ENCODE data around the gene STPG1.

STPG1 gene

GRCh38 chr1:24315391-24315790 lies 98.2 kb downstream of the STPG1 start:
- Histone ChIP-seq H3K4me3 (ENCODE audit: insufficient read depth, low read length, poor library complexity, severe bottlenecking) (no peak overlapping the region), H3K27me3 (ENCODE audit: low read length) (no peaks in the 10 kb centered on the region), H3K9me3 (ENCODE audit: insufficient read depth, low read length) (no peaks in the 10 kb centered on the region), H4K20me1 (ENCODE audit: low read depth, low read length) (no peaks in the 10 kb centered on the region), H3K27ac (ENCODE audit: low read depth, low read length) (no peak overlapping the region), H2AFZ (ENCODE audit: low read depth, low read length, severe bottlenecking) (no peak overlapping the region), H3K9ac (ENCODE audit: low read length) (no peak overlapping the region), H3K4me2 (ENCODE audit: low read depth, low read length, poor library complexity, severe bottlenecking) (no peak overlapping the region), H3K79me2 (ENCODE audit: insufficient read depth, low read length) (no peaks in the 10 kb centered on the region), H3K36me3 (ENCODE audit: low read length) (no peaks in the 10 kb centered on the region), H3F3A (ENCODE audit: insufficient read depth) (no peaks in the 10 kb centered on the region), H3K9me2 (replicated peaks; ENCODE audit: insufficient read depth, low read length) (no peaks in the 10 kb centered on the region)
- TF ChIP-seq CTCF (IDR thresholded peaks at IDR 0.05; ENCODE audit: insufficient read depth, low read length, poor library complexity, severe bottlenecking): no peak
- TF ChIP-seq EZH2phosphoT487 (conservative IDR thresholded peaks at IDR 0.05; ENCODE audit: low read length): no peak

GRCh38 chr1:24311741-24312140 lies 101.8 kb downstream of the STPG1 start:
- Histone ChIP-seq H3K9me2 (replicated peaks; ENCODE audit: insufficient read depth, low read length) (no peaks in the 10 kb centered on the region), H4K20me1 (ENCODE audit: low read depth, low read length) (no peaks in the 10 kb centered on the region), H3K4me2 (ENCODE audit: low read depth, low read length, poor library complexity, severe bottlenecking) (no peak overlapping the region), H2AFZ (ENCODE audit: low read depth, low read length, severe bottlenecking) (no peak overlapping the region), H3F3A (ENCODE audit: insufficient read depth) (no peaks in the 10 kb centered on the region), H3K79me2 (ENCODE audit: insufficient read depth, low read length) (no peaks in the 10 kb centered on the region), H3K4me3 (ENCODE audit: insufficient read depth, low read length, poor library complexity, severe bottlenecking) (no peak overlapping the region), H3K27ac (ENCODE audit: low read depth, low read length) (no peak overlapping the region), H3K27me3 (ENCODE audit: low read length) (no peaks in the 10 kb centered on the region), H3K9me3 (ENCODE audit: insufficient read depth, low read length) (no peaks in the 10 kb centered on the region), H3K9ac (ENCODE audit: low read length) (no peak overlapping the region), H3K36me3 (ENCODE audit: low read length) (no peaks in the 10 kb centered on the region)
- TF ChIP-seq CTCF (IDR thresholded peaks at IDR 0.05; ENCODE audit: insufficient read depth, low read length, poor library complexity, severe bottlenecking): no peak
- no peak for TF ChIP-seq EZH2phosphoT487 (conservative IDR thresholded peaks at IDR 0.05; ENCODE audit: low read length)

- no peaks in the 10 kb centered on the region for H3K9me2 ChIP-seq (replicated peaks; ENCODE audit: insufficient read depth, low read length)
- no peaks in the 10 kb centered on the region for H3K79me2 ChIP-seq (ENCODE audit: insufficient read depth, low read length)
- H4K20me1 ChIP-seq (ENCODE audit: low read depth, low read length): no peaks in the 10 kb centered on the region
- no peaks in the 10 kb centered on the region for H3K9me3 ChIP-seq (ENCODE audit: insufficient read depth, low read length)
- no peak overlapping the region for H3K9ac ChIP-seq (ENCODE audit: low read length)
- H2AFZ ChIP-seq (ENCODE audit: low read depth, low read length, severe bottlenecking): no peak overlapping the region
- H3K27ac ChIP-seq (ENCODE audit: low read depth, low read length): no peak overlapping the region
- TF ChIP-seq EZH2phosphoT487 (conservative IDR thresholded peaks at IDR 0.05; ENCODE audit: low read length) (no peak), CTCF (IDR thresholded peaks at IDR 0.05; ENCODE audit: insufficient read depth, low read length, poor library complexity, severe bottlenecking) (no peak)
- no peaks in the 10 kb centered on the region for H3K36me3 ChIP-seq (ENCODE audit: low read length)
- no peak overlapping the region for H3K4me3 ChIP-seq (ENCODE audit: insufficient read depth, low read length, poor library complexity, severe bottlenecking)
- H3K4me2 ChIP-seq (ENCODE audit: low read depth, low read length, poor library complexity, severe bottlenecking): no peak overlapping the region
- H3K27me3 ChIP-seq (ENCODE audit: low read length): no peaks in the 10 kb centered on the region
- no peaks in the 10 kb centered on the region for H3F3A ChIP-seq (ENCODE audit: insufficient read depth)
Measured at GRCh38 chr1:24311234-24311633, 102.3 kb downstream of the STPG1 start.

Measured in SU-DHL-6 (cell line).